ENCODE results near the gene FYN. TPM values are rescaled to one million over a fixed set of nuclear protein-coding genes. Genes with fewer than 3 reads are reported as not detected.

The FYN gene
- total RNA-seq, 1 donor: 106 TPM

GRCh38 chr6:111757342-111757741 is 115.9 kb downstream of the FYN start:
- H3K4me3 ChIP-seq (ENCODE audit: insufficient read depth, low read length): no peak overlapping the region
- no peaks in the 10 kb centered on the region for H3K27me3 ChIP-seq (ENCODE audit: insufficient read depth, low read length)
- no peaks in the 10 kb centered on the region for H4K20me1 ChIP-seq (ENCODE audit: insufficient read depth, low read length)
- peaks cover 51% of the 10 kb centered on the region for H3K79me2 ChIP-seq (ENCODE audit: insufficient read depth, low read length)
- TF ChIP-seq, protein P1, sequence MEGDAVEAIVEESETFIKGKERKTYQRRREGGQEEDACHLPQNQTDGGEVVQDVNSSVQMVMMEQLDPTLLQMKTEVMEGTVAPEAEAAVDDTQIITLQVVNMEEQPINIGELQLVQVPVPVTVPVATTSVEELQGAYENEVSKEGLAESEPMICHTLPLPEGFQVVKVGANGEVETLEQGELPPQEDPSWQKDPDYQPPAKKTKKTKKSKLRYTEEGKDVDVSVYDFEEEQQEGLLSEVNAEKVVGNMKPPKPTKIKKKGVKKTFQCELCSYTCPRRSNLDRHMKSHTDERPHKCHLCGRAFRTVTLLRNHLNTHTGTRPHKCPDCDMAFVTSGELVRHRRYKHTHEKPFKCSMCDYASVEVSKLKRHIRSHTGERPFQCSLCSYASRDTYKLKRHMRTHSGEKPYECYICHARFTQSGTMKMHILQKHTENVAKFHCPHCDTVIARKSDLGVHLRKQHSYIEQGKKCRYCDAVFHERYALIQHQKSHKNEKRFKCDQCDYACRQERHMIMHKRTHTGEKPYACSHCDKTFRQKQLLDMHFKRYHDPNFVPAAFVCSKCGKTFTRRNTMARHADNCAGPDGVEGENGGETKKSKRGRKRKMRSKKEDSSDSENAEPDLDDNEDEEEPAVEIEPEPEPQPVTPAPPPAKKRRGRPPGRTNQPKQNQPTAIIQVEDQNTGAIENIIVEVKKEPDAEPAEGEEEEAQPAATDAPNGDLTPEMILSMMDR (IDR thresholded peaks at IDR 0.05; ENCODE audit: extremely low read depth, low read depth, low read length): no peak
- H2AFZ ChIP-seq (ENCODE audit: low read length): peak overlapping the region; percentile 75
- peaks cover 41% of the 10 kb centered on the region for H3K4me1 ChIP-seq (ENCODE audit: insufficient read depth, low read length)
- H3K9me3 ChIP-seq (ENCODE audit: low read depth, low read length): no peaks in the 10 kb centered on the region
- peak overlapping the region; percentile 88 for H3K27ac ChIP-seq (ENCODE audit: low read depth, low read length)
- H3K4me2 ChIP-seq (ENCODE audit: insufficient read depth, low read length): no peak overlapping the region
- no peak for DNase-seq (ENCODE audit: insufficient read length, low spot score, missing footprints)
- H3K36me3 ChIP-seq (ENCODE audit: insufficient read depth, low read length): no peaks in the 10 kb centered on the region

GRCh38 chr6:111754423-111754822 is 118.8 kb downstream of the FYN start:
- H2AFZ ChIP-seq (ENCODE audit: low read length): no peak overlapping the region
- peaks cover 27% of the 10 kb centered on the region for H3K4me1 ChIP-seq (ENCODE audit: insufficient read depth, low read length)
- H4K20me1 ChIP-seq (ENCODE audit: insufficient read depth, low read length): no peaks in the 10 kb centered on the region
- no peaks in the 10 kb centered on the region for H3K27me3 ChIP-seq (ENCODE audit: insufficient read depth, low read length)
- H3K36me3 ChIP-seq (ENCODE audit: insufficient read depth, low read length): no peaks in the 10 kb centered on the region
- no peak overlapping the region for H3K27ac ChIP-seq (ENCODE audit: low read depth, low read length)
- no peak overlapping the region for H3K4me3 ChIP-seq (ENCODE audit: insufficient read depth, low read length)
- peaks cover 61% of the 10 kb centered on the region for H3K79me2 ChIP-seq (ENCODE audit: insufficient read depth, low read length)
- no peak overlapping the region for H3K4me2 ChIP-seq (ENCODE audit: insufficient read depth, low read length)
- DNase-seq (ENCODE audit: insufficient read length, low spot score, missing footprints): no peak
- TF ChIP-seq, protein P1 (IDR thresholded peaks at IDR 0.05; ENCODE audit: extremely low read depth, low read depth, low read length): no peak
- no peaks in the 10 kb centered on the region for H3K9me3 ChIP-seq (ENCODE audit: low read depth, low read length)

DNA sequence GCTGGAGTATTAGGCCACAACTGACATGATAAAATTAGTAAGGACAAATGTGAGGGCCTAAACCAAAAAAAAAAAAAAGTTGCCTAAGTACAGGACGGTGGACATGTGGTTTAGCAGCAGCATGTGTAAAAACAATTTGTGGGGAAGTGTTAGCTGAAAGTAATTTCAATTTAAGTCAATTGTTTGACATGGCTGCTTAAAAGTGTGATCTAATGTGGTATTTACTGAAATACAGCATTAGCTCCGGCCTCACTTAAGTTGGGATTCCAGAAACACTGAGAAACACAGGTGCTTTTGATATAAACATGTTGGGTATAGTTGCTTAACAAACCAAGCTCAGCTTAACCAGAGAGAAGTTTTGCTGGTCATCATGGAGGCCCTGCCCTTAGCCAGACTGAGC is 119.7 kb downstream of the FYN start:
- TF ChIP-seq, protein P1 (IDR thresholded peaks at IDR 0.05; ENCODE audit: extremely low read depth, low read depth, low read length): no peak
- no peak overlapping the region for H3K27ac ChIP-seq (ENCODE audit: low read depth, low read length)
- peaks cover 60% of the 10 kb centered on the region for H3K79me2 ChIP-seq (ENCODE audit: insufficient read depth, low read length)
- no peak overlapping the region for H3K4me3 ChIP-seq (ENCODE audit: insufficient read depth, low read length)
- H3K9me3 ChIP-seq (ENCODE audit: low read depth, low read length): no peaks in the 10 kb centered on the region
- no peak overlapping the region for H2AFZ ChIP-seq (ENCODE audit: low read length)
- H3K4me1 ChIP-seq (ENCODE audit: insufficient read depth, low read length): peaks cover 19% of the 10 kb centered on the region
- no peak overlapping the region for H3K4me2 ChIP-seq (ENCODE audit: insufficient read depth, low read length)
- no peaks in the 10 kb centered on the region for H3K27me3 ChIP-seq (ENCODE audit: insufficient read depth, low read length)
- H4K20me1 ChIP-seq (ENCODE audit: insufficient read depth, low read length): no peaks in the 10 kb centered on the region
- no peaks in the 10 kb centered on the region for H3K36me3 ChIP-seq (ENCODE audit: insufficient read depth, low read length)
- no peak for DNase-seq (ENCODE audit: insufficient read length, low spot score, missing footprints)

DNA sequence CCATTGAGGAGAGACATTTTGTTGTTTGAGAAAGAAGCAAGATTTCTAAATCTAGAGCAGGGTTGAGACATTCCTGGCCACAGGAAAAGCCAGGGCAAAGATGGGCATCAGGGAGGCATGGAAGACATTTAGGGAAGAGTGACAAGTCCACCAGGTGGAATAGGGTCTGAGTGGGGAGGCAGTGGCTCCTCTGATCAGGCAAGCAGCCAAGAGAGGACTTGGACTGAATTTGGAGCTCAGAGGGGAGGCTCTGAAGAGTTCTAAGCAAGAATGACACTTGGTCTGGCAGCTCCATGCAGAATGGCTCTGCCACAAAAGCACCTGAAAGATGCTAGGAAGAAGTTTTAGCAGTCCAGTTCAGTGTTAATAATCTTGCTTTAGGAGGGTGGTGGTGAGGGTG is 120.8 kb downstream of the FYN start:
- no peak for DNase-seq (ENCODE audit: insufficient read length, low spot score, missing footprints)
- H4K20me1 ChIP-seq (ENCODE audit: insufficient read depth, low read length): no peaks in the 10 kb centered on the region
- no peak overlapping the region for H3K4me2 ChIP-seq (ENCODE audit: insufficient read depth, low read length)
- H3K9me3 ChIP-seq (ENCODE audit: low read depth, low read length): no peaks in the 10 kb centered on the region
- peaks cover 11% of the 10 kb centered on the region for H3K4me1 ChIP-seq (ENCODE audit: insufficient read depth, low read length)
- TF ChIP-seq, protein P1 (IDR thresholded peaks at IDR 0.05; ENCODE audit: extremely low read depth, low read depth, low read length): no peak
- H3K36me3 ChIP-seq (ENCODE audit: insufficient read depth, low read length): no peaks in the 10 kb centered on the region
- no peak overlapping the region for H3K4me3 ChIP-seq (ENCODE audit: insufficient read depth, low read length)
- peak overlapping the region; percentile 18 for H3K27ac ChIP-seq (ENCODE audit: low read depth, low read length)
- no peak overlapping the region for H2AFZ ChIP-seq (ENCODE audit: low read length)
- H3K27me3 ChIP-seq (ENCODE audit: insufficient read depth, low read length): no peaks in the 10 kb centered on the region
- peaks cover 53% of the 10 kb centered on the region for H3K79me2 ChIP-seq (ENCODE audit: insufficient read depth, low read length)
